Measurements from ENCODE around the gene CCDC200.
"Not testable (repeated sequence)": the region's sequence is repeated elsewhere in the genome, so short reads cannot be mapped to it uniquely, and the experiment has no call there.

DNA sequence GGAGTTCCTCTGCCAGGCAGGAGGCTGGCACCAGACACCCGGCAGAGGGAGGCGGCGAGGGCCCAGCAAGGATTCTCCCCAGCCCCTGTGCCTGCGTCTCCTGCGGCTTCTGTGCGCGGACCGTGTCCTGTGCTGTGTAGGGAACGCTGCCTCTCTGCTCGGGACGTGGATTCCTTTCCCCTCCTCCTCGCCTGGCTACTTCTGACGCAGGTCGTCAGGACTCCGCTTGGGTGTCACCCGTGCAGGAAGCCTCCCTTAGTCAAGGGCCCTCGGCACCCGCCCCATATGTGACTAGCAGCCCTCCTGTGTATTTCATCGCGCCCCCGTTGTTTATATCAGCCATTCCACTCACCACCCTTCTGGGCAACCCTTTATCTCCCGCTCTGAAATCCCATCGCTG lies 18.0 kb upstream of the CCDC200 start:
- TF ChIP-seq CBX2 (IDR thresholded peaks at IDR 0.05; ENCODE audit: borderline replicate concordance, low read depth); POLR2A (IDR thresholded peaks at IDR 0.05; ENCODE audit: low read length); RCOR1 (IDR thresholded peaks at IDR 0.05; ENCODE audit: low read depth, low read length); MAZ (IDR thresholded peaks at IDR 0.05; ENCODE audit: borderline replicate concordance, low read depth, low read length); CEBPB (IDR thresholded peaks at IDR 0.05); NR3C1 (IDR thresholded peaks at IDR 0.05); RAD21 (conservative IDR thresholded peaks at IDR 0.05 in 1 of 2, IDR thresholded peaks at IDR 0.05 in 1 of 2); CHD2 (IDR thresholded peaks at IDR 0.05; ENCODE audit: low read length, partially characterized antibody): not testable (repeated sequence)
- TF ChIP-seq, protein P1, sequence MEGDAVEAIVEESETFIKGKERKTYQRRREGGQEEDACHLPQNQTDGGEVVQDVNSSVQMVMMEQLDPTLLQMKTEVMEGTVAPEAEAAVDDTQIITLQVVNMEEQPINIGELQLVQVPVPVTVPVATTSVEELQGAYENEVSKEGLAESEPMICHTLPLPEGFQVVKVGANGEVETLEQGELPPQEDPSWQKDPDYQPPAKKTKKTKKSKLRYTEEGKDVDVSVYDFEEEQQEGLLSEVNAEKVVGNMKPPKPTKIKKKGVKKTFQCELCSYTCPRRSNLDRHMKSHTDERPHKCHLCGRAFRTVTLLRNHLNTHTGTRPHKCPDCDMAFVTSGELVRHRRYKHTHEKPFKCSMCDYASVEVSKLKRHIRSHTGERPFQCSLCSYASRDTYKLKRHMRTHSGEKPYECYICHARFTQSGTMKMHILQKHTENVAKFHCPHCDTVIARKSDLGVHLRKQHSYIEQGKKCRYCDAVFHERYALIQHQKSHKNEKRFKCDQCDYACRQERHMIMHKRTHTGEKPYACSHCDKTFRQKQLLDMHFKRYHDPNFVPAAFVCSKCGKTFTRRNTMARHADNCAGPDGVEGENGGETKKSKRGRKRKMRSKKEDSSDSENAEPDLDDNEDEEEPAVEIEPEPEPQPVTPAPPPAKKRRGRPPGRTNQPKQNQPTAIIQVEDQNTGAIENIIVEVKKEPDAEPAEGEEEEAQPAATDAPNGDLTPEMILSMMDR (IDR thresholded peaks at IDR 0.05), result not testable (repeated sequence)
- TF ChIP-seq, protein P2, sequence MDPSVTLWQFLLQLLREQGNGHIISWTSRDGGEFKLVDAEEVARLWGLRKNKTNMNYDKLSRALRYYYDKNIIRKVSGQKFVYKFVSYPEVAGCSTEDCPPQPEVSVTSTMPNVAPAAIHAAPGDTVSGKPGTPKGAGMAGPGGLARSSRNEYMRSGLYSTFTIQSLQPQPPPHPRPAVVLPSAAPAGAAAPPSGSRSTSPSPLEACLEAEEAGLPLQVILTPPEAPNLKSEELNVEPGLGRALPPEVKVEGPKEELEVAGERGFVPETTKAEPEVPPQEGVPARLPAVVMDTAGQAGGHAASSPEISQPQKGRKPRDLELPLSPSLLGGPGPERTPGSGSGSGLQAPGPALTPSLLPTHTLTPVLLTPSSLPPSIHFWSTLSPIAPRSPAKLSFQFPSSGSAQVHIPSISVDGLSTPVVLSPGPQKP (IDR thresholded peaks at IDR 0.05; ENCODE audit: low read depth, low read length), result not testable (repeated sequence)
- TF ChIP-seq, protein P3, sequence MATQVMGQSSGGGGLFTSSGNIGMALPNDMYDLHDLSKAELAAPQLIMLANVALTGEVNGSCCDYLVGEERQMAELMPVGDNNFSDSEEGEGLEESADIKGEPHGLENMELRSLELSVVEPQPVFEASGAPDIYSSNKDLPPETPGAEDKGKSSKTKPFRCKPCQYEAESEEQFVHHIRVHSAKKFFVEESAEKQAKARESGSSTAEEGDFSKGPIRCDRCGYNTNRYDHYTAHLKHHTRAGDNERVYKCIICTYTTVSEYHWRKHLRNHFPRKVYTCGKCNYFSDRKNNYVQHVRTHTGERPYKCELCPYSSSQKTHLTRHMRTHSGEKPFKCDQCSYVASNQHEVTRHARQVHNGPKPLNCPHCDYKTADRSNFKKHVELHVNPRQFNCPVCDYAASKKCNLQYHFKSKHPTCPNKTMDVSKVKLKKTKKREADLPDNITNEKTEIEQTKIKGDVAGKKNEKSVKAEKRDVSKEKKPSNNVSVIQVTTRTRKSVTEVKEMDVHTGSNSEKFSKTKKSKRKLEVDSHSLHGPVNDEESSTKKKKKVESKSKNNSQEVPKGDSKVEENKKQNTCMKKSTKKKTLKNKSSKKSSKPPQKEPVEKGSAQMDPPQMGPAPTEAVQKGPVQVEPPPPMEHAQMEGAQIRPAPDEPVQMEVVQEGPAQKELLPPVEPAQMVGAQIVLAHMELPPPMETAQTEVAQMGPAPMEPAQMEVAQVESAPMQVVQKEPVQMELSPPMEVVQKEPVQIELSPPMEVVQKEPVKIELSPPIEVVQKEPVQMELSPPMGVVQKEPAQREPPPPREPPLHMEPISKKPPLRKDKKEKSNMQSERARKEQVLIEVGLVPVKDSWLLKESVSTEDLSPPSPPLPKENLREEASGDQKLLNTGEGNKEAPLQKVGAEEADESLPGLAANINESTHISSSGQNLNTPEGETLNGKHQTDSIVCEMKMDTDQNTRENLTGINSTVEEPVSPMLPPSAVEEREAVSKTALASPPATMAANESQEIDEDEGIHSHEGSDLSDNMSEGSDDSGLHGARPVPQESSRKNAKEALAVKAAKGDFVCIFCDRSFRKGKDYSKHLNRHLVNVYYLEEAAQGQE (IDR thresholded peaks at IDR 0.05), result not testable (repeated sequence)
- TF ChIP-seq, protein P4, sequence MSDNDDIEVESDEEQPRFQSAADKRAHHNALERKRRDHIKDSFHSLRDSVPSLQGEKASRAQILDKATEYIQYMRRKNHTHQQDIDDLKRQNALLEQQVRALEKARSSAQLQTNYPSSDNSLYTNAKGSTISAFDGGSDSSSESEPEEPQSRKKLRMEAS (IDR thresholded peaks at IDR 0.05), result not testable (repeated sequence)
- TF ChIP-seq, protein P5, sequence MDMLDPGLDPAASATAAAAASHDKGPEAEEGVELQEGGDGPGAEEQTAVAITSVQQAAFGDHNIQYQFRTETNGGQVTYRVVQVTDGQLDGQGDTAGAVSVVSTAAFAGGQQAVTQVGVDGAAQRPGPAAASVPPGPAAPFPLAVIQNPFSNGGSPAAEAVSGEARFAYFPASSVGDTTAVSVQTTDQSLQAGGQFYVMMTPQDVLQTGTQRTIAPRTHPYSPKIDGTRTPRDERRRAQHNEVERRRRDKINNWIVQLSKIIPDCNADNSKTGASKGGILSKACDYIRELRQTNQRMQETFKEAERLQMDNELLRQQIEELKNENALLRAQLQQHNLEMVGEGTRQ (IDR thresholded peaks at IDR 0.05), result not testable (repeated sequence)

All from A549 (cell line).